ENCODE measurements around the gene ZNF438. TPM values are rescaled to one million over a fixed set of nuclear protein-coding genes. Genes with fewer than 3 reads are reported as not detected.

The ZNF438 gene
- total RNA-seq, 1 donor, result 4.3 TPM

DNA sequence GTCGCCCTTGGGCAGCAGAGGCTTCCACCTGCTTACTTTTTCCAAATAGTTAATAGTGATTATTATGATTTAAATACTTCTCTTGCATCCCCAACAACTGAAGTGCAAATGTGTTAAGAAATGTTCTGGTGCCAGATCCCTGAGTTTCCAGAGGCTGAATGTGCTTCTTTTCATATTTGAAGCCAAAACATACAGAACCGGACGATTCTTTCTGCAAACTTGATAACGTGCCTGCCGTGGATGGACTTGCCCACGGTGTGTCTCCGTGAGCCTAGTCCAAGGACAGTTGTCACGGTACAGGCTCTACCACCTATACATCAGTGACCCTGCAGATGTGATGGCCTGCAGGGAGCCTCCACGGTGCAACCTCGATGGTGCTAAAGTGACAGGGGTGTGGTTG is 203.5 kb downstream of the ZNF438 start:
- Histone ChIP-seq H3K79me2 (ENCODE audit: insufficient read depth, low read length) (no peaks in the 10 kb centered on the region), H2AFZ (ENCODE audit: low read length) (no peak overlapping the region), H3K36me3 (ENCODE audit: insufficient read depth, low read length) (no peaks in the 10 kb centered on the region), H4K20me1 (ENCODE audit: insufficient read depth, low read length) (no peaks in the 10 kb centered on the region), H3K4me2 (ENCODE audit: insufficient read depth, low read length) (no peak overlapping the region), H3K27me3 (ENCODE audit: insufficient read depth, low read length) (no peaks in the 10 kb centered on the region), H3K4me1 (ENCODE audit: insufficient read depth, low read length) (peaks cover 3% of the 10 kb centered on the region), H3K4me3 (ENCODE audit: insufficient read depth, low read length) (no peak overlapping the region), H3K27ac (ENCODE audit: low read depth, low read length) (no peak overlapping the region), H3K9me3 (ENCODE audit: low read depth, low read length) (no peaks in the 10 kb centered on the region)
- no peak for DNase-seq (ENCODE audit: insufficient read length, low spot score, missing footprints)
- TF ChIP-seq, protein P1, sequence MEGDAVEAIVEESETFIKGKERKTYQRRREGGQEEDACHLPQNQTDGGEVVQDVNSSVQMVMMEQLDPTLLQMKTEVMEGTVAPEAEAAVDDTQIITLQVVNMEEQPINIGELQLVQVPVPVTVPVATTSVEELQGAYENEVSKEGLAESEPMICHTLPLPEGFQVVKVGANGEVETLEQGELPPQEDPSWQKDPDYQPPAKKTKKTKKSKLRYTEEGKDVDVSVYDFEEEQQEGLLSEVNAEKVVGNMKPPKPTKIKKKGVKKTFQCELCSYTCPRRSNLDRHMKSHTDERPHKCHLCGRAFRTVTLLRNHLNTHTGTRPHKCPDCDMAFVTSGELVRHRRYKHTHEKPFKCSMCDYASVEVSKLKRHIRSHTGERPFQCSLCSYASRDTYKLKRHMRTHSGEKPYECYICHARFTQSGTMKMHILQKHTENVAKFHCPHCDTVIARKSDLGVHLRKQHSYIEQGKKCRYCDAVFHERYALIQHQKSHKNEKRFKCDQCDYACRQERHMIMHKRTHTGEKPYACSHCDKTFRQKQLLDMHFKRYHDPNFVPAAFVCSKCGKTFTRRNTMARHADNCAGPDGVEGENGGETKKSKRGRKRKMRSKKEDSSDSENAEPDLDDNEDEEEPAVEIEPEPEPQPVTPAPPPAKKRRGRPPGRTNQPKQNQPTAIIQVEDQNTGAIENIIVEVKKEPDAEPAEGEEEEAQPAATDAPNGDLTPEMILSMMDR (IDR thresholded peaks at IDR 0.05; ENCODE audit: extremely low read depth, low read depth, low read length), result no peak

DNA sequence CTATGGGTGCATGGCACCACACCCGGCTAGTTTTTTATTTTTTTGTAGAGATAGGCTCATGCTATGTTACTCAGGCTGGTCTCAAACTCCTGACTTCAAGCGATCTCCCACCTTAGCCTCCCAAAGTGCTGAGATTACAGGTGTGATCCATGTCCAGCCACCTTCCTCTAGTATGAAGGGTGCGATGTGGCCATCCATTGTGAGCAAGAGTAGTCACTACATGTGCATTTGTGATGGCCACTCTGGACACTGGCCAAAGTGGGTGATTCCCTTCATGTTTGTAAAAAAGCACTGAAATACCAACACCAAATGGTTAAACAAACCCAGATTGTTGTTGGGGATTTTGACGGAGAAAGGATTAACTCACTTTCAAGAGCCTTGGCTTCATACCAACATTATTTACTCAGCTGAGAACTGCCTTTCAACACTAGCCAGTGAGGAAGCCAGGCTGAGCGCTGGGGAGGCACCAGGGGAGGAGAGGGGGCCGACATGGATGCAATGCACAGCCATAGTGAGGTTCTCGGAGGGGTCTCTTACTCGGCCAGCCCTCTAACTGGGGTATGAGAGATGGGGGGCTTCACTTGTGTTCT is 204.0 kb downstream of the ZNF438 start:
- Histone ChIP-seq H3K27ac (ENCODE audit: low read depth, low read length) (no peak overlapping the region), H4K20me1 (ENCODE audit: insufficient read depth, low read length) (no peaks in the 10 kb centered on the region), H3K9me3 (ENCODE audit: low read depth, low read length) (no peaks in the 10 kb centered on the region), H3K4me1 (ENCODE audit: insufficient read depth, low read length) (peaks cover 3% of the 10 kb centered on the region), H3K4me2 (ENCODE audit: insufficient read depth, low read length) (peak overlapping the region; percentile 30), H3K4me3 (ENCODE audit: insufficient read depth, low read length) (no peak overlapping the region), H2AFZ (ENCODE audit: low read length) (no peak overlapping the region), H3K79me2 (ENCODE audit: insufficient read depth, low read length) (no peaks in the 10 kb centered on the region), H3K36me3 (ENCODE audit: insufficient read depth, low read length) (no peaks in the 10 kb centered on the region), H3K27me3 (ENCODE audit: insufficient read depth, low read length) (no peaks in the 10 kb centered on the region)
- peak; percentile 73 for DNase-seq (ENCODE audit: insufficient read length, low spot score, missing footprints)
- TF ChIP-seq, protein P1 (IDR thresholded peaks at IDR 0.05; ENCODE audit: extremely low read depth, low read depth, low read length), result no peak

DNA sequence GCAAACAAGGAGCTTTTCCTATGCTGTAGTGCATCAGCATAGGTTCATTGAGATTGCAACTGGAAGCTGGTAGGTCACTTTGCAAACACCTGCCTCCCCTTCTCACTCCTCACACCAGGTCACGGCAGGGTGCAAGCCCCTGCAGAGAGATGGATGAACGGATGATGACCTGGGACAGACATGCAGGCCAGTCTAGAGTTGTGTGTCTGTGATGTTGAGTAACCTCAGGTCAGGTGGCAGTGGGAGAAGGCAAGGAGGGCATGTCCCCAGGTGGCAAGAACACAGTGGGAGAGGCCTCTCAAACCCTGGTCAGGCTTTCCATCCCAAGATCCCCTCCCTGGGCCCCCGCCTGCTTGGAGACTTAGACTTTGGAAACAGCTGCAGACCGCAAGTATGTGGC is 205.0 kb downstream of the ZNF438 start:
- H3K27me3 ChIP-seq (ENCODE audit: insufficient read depth, low read length), result no peaks in the 10 kb centered on the region
- TF ChIP-seq, protein P1 (IDR thresholded peaks at IDR 0.05; ENCODE audit: extremely low read depth, low read depth, low read length), result no peak

DNA sequence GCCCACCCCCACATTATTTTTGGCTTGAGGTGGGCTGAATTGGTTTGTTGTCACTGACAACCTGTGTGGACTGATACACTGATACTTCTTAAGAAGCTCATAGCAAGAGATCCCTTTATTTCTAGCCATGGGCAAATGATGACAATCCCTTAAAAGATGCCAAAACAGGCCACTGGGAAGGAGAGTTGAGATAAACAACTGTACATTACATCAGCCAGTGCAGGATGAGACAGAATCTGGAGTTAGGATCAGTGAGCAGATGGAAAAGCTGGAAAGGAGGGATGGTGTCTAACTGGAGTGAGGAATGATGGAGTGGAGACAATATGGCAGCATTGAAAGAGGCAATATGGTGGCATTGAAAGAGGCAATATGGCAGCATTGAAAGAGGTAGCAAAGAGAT is 206.2 kb downstream of the ZNF438 start:
- H2AFZ ChIP-seq (ENCODE audit: low read length), result no peak overlapping the region
- TF ChIP-seq, protein P1 (IDR thresholded peaks at IDR 0.05; ENCODE audit: extremely low read depth, low read depth, low read length), result no peak
- H3K4me3 ChIP-seq (ENCODE audit: insufficient read depth, low read length), result no peak overlapping the region
- no peak overlapping the region for H3K27ac ChIP-seq (ENCODE audit: low read depth, low read length)
- DNase-seq (ENCODE audit: insufficient read length, low spot score, missing footprints), result peak; percentile 80
- H3K36me3 ChIP-seq (ENCODE audit: insufficient read depth, low read length), result no peaks in the 10 kb centered on the region
- no peaks in the 10 kb centered on the region for H3K27me3 ChIP-seq (ENCODE audit: insufficient read depth, low read length)
- peaks cover 13% of the 10 kb centered on the region for H3K4me1 ChIP-seq (ENCODE audit: insufficient read depth, low read length)
- no peaks in the 10 kb centered on the region for H4K20me1 ChIP-seq (ENCODE audit: insufficient read depth, low read length)
- no peaks in the 10 kb centered on the region for H3K79me2 ChIP-seq (ENCODE audit: insufficient read depth, low read length)
- H3K4me2 ChIP-seq (ENCODE audit: insufficient read depth, low read length), result no peak overlapping the region
- H3K9me3 ChIP-seq (ENCODE audit: low read depth, low read length), result no peaks in the 10 kb centered on the region

More for the DNA sequence above, 205.0 kb downstream of the ZNF438 start:
- Histone ChIP-seq H3K9me3 (ENCODE audit: low read depth, low read length) (no peaks in the 10 kb centered on the region), H3K79me2 (ENCODE audit: insufficient read depth, low read length) (no peaks in the 10 kb centered on the region), H3K36me3 (ENCODE audit: insufficient read depth, low read length) (no peaks in the 10 kb centered on the region), H3K4me1 (ENCODE audit: insufficient read depth, low read length) (peaks cover 3% of the 10 kb centered on the region), H3K27ac (ENCODE audit: low read depth, low read length) (no peak overlapping the region), H4K20me1 (ENCODE audit: insufficient read depth, low read length) (no peaks in the 10 kb centered on the region), H3K4me2 (ENCODE audit: insufficient read depth, low read length) (no peak overlapping the region), H3K4me3 (ENCODE audit: insufficient read depth, low read length) (no peak overlapping the region), H2AFZ (ENCODE audit: low read length) (no peak overlapping the region)
- no peak for DNase-seq (ENCODE audit: insufficient read length, low spot score, missing footprints)

All from osteoblast (primary cell).